NCI-H2107 treated with DMSO at 0.1 percent for 48 hours (cell line): ENCODE measurements around the gene MYNN.
"Not testable (repeated sequence)": the region's sequence is repeated elsewhere in the genome, so short reads cannot be mapped to it uniquely, and the experiment has no call there.

ENCODE experiments used
- DNase-seq: peaks from one replicate; lab custom pipeline; 2025; ENCODE audit not compliant: unreplicated experiment; lab: John Stamatoyannopoulos, UW

Gene MYNN

DNA sequence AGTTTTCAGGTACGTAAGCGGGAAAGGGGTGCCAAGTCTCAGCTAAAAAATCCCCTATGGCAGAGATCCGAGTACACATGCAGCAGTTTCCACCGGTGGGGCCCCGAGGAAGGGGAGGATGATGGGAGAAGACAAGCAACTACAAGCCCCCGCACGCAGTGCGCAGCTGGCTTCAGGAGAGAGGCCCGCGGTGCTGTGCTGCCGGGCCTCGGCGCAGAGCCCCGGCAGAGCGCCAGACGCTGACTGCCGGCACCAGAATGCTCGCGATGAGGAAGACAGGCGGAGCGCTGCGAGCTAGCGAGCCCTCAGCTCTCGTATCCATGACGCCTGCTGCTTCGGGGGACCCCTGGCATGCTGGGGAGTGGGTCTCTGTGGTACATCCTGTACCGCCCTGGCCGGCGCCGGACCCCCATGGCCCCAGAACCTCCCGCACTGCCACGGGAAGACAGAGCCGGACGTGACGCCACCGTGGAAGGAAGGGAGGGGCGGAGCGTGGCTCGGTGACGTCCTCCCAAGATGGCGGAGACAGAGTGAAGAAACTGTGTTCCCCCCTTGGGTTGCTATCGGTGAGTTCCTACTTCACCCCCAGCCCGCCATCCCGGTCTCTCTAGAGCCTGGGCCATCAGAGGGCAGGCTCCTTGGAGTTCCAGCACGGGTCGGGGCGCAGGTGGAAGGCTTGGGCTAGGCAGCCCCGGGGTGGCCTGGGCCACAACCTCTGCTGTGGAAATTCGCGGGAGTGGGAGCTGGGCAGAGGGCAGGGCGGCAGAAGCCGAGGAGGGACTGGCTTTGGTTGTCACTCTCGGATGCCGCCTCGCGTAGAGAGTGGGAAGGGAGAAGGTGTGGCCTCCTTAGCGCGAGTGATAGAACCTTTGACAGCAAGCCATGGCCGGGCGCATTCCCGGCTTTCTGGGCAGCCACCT is at the start of gene MYNN:
MYNN (plus strand) TSS at position 500 of the 920 bp plus-strand sequence. CDS start 900 bp downstream, outside the sequence.
- peak; percentile 90 for DNase-seq

DNA sequence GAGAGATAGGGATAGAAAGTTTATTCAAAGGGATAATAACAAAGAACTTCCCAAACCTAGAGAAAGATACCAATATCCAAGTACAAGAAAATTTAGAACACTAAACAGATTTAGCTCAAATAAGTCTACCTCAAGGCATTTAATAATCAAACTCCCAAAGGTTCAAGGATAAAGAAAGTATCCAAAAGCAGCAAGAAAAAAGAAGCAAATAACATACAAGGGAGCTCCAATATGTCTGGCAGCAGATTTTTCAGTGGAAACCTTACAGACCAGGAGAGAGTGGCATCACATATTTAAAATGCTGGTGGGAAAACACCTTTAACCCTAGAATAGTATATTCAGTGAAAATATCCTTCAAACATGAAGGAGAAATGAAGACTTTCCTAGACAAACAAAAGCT is 41.3 kb upstream of the MYNN start:
- not testable (repeated sequence) for DNase-seq

DNA sequence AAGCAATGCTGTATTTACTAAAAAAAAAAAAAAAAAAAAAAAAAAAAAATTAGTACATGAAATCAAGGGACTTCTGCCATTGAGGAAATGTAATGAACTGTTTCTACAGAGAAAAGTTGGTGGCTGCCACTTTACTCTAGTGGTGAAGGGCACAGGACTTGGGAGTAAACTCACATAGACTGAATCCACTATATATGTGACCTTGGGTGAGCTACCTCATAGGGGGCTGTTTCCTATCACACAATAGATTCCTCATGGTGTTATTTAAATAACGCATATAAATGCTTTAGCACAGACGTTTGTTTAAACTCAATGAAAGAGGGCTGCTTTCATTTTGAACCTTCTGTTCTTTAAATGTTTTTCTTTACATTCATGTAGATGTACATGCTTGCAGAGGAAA is 34.1 kb upstream of the MYNN start:
- DNase-seq = no peak

DNA sequence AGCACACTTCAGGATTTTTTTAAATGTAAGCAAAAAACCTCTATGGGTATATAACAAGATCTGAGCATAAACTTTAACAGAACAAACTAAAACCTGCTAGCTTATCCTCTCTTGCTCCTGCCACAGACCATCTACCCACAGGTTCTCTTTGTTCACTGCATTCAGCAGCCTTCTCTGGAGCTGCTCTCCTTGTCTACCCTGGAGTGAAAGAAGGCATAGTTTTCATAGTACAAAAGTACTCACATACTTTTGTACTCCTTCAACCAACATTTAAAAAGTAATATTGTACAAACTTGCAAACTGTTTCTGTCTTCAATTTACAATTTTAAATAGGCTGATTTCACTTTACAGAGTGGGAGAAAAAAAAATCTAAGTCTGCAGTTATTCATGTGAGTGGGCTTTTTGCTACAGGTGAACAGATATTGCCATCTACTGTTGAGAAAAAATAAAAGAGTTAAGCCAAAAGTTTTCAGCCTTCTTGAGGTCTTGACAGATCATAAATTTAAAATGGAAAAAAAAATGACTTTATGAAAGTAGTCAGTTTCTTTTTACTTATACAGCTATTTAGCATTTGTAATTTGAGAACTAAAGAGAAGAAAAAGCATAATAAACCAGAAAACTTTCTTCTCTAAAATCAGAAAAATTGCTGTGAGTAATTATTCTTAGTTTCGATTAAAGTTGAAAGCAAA is 28.7 kb upstream of the MYNN start:
- DNase-seq = peak; percentile 80

DNA sequence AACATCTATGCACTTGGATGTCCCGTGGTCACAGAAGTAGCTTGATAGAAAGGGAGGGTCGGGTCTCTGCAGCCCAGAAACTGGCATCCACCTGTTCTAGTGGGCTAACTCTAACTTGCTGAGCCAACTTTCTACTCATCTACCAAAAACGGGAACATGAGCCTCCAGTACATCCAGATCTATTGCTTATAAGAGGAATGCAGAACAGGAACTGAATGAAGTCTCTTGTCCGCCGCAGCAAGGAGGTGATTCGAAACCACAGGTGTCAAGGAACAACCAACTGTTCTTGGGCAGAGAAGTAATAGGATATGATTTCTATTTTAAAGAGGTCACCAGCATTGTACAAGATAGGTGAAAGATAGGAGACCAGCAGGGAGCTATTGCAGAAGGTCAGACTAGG is 26.3 kb upstream of the MYNN start:
- DNase-seq = no peak

DNA sequence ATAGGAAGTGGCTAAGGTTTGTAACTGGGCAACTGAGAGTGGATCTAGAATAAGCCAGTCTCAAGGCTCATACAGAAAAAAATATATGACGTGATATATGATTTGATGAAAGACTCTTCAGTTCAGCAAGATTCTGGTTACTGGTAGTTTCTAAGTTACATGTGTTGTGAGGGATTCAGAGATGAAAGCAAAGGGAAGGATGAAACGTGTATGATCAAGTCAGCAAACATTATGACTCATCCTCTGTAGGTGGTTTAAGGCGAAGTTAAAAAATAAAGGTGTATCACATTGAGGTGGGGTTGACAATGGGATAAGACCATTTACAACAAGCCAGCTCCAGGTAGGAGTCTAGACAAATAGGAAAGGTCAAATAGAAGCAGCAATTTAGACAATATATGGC is 24.5 kb upstream of the MYNN start:
- no peak for DNase-seq

DNA sequence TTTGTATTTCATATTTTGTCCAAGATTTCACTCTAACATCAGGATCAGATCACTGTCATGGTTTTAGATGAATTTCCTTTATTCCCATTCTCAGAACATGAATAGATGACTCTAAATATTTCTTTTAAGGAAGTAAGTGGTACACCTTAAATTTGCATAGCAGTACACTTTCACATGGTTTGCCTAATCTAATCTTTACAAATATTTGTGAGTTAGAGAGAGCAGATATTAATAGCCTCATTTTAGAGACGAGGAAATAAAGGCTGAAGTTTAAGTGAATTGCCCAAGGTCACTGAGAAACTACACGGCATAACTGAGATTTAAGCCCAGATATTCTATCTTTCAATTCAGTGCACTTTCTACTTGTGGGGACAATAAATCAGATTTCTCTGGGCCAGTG is 22.5 kb upstream of the MYNN start:
- no peak for DNase-seq

DNA sequence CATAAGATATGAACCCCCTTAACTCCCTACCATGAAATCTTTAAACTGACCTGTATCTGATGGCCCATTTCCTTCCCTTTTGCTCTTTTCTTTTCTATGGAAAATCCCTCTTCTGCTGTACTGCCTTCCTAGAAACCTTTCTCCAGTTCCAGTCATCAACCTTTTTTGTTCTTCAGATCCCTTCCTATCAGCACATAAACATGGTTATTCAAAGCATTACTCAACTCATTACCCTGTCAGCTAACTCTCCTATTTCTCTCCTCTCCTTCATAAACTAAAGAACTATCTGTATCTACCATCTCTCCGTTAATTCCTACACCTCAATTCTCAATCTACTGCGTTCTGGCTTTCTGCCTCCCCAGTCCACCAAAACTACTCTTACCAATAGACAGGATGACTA is 21.3 kb upstream of the MYNN start:
- DNase-seq = no peak

DNA sequence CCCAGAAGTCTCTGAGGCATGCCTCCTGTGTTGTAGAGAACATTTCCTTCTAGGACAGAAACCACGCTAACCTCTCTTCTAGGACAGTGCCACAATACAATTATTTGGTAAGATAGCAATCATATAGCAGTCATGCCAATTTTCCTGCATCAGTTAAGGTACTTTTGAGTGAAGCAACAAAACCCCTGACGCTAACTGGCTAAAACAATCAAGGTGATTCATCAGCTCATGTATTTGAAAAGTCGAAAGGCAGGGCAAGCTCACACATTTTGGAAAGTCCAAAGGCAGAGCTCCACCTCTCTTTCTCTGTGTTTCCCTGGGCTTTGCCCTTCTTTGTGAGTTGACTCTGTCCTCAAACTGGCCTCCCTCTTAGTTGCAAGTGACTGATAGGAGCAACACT is 18.5 kb upstream of the MYNN start:
- no peak for DNase-seq

DNA sequence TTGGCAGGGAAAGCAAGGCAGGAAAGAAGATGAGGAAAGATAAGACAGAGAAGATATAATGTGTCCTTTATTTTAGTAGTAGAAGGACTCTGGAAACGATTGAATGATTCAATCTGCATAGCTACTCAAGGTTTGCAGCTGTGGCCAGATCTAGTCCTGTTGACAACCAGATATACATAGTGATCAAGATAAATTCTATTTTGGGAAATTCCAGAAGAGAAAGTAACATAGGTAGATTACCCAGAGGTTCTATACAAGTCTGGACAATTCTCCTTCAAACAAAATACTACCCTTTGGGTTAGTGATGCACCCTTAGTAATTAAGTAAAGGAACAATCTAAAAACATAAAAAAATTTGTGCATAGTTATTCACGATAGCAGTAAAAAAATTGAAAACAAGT is 17.7 kb upstream of the MYNN start:
- DNase-seq = no peak

DNA sequence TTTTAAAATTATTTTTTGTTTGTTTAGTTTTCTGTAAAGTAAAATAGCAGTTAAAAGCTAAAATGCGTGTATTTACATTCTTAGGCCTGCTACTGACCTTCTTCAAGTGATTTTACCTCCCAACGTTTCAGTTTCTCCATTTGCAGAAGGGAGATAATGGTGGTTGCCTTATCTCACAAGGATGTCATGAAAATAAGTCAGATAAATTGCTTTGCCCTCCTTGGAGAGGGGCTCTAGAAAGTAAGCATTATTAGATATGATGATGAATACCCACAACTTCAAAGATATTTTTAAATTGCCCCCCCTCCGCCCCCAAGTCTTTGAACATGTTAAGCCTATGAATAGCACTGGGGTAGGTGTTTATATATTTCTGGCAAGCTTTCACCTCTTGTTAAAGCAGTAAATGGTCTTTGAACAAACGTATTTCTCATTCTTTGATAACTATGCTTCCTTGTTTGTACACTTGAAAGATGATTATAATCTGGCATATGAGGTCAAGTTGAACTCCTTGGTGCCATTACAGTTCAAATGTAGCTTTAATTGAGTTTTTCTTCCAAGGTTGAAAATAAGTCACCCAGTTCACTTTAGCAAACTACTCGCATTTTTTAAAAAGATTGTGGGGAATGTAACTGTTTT is 14.7 kb upstream of the MYNN start:
- DNase-seq = no peak

DNA sequence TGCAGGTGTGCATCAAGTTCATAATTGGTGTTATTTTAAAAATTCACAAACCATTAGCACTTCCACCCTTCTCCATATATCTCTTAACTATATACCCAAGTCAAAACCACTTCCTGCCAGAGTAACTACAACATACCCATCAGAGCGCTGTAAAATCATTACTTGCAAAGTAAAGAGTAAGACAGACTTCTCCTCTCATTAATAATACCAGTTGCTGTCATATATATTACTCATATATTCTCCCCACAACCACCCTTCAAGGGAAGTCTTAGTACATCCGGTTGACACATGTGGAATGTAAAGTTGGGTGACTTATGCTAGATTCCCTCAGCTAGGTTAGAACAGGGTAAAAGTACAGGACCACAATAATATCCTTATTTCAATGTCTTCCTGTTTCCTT is 13.9 kb upstream of the MYNN start:
- DNase-seq = no peak

DNA sequence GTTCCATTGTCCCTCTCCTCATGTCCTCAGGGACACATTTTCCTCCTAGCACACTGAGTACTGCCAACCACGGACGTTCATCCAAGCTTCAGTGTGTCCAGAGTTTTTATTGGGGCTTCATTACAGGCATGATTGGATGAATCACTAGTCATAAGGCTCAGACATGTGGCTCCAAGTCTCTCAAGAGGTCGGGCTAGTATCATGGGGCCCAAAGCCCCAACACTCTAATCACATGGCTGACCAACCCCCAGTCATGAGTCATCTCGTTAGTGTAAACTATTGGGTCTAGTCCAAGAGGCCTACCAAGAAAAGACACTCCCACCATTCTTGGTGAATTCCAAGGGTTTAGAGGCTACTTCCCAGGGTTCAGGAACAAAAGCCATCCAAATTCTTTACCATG is 12.7 kb upstream of the MYNN start:
- DNase-seq = no peak

DNA sequence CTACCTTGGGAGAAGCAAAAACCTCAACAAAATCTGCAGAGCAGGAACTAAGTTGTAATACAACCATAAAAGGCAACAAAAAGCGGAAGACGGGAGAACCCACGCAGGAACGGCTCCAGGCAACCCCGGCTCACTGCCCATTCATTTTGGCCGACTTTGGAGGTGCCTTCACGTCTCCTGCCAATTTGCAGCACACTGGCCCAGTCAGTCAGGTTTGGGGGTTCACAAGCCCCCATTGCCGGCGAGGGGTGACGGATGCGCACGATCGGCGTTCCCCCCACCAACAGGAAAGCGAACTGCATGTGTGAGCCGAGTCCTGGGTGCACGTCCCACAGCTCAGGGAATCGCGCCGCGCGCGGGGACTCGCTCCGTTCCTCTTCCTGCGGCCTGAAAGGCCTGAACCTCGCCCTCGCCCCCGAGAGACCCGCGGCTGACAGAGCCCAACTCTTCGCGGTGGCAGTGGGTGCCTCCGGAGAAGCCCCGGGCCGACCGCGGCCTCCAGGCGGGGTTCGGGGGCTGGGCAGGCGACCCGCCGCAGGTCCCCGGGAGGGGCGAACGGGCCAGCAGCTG is 8.8 kb upstream of the MYNN start:
- peak; percentile 26 for DNase-seq

DNA sequence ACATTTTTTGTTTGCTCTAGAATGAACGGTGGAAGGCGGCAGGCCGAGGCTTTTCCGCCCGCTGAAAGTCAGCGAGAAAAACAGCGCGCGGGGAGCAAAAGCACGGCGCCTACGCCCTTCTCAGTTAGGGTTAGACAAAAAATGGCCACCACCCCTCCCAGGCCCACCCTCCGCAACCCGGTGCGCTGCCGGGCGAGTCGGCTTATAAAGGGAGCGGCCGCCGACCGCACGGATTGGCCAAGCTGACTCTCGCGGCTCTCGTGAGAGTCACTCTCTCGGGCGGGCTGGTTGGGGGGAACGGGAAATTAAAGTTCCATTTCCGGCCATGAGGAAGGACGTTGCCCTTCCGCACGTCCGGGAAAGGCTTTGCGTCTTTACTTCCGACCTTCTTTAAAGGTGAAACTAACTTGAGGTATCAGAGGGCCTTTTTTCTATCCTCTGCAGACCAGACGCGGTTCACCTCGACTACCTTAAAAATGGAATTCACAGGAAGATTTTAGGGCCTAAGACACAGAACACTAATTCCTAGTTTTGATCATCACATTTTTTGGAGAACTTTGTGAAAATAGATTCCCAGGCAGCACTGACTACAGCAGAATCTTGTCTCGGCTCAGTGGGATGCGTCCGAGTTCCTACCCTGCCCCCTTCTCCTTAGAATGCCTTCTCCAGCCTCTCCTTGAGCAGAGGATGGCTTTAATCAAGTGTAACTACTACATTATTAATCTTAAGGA is 8.1 kb upstream of the MYNN start, which contains the start of gene TERC:
TERC (minus strand) TSS at position 179 of the 731 bp plus-strand sequence.
- peak; percentile 92 for DNase-seq

DNA sequence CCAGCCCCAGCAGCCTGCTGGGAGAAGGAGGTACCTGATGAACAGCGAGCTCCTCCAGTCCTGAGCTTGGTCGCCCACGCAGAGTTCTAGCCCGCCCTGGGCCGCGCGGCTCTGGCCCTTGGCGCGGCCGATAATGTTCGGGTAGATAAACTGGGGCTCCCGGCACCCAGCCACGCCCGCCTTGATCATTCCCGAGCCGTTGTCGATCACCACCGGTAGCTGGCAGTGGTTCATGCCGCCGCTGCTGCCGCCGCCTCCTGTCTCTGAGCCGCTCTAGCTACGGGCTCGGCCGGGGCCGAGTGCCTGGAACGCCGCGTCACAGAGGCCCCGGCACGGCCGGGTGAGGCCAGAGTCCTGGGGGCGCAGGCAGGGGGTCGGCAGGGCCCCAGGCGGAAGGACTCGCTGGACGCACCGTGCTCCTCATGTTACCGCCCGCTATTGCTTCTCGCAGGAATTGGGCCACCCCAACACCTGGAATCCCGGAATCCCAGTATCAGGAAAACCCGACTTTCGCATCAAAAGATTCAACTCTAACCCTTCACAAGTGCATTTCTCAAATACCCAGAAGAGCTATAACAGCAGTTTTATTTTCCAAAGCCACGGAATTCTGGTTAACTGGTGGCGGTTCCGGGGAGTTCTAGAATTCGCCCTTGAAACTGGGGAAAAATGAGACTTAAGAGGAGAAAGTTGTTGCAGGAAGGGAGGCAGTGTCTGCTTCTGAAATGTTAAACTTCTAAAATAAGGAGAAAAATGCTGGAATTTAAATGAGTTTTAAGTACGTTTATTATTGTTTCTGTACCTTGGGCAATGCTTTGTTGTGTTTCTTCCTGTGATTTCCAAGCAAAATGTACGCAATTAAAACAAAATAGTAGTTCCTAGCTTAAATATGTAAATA is 3.7 kb upstream of the MYNN start, which contains the start of gene ACTRT3:
ACTRT3 (minus strand) TSS at position 275 of the 895 bp plus-strand sequence; CDS start at position 234, 41 bp downstream.
- DNase-seq = peak; percentile 64

DNA sequence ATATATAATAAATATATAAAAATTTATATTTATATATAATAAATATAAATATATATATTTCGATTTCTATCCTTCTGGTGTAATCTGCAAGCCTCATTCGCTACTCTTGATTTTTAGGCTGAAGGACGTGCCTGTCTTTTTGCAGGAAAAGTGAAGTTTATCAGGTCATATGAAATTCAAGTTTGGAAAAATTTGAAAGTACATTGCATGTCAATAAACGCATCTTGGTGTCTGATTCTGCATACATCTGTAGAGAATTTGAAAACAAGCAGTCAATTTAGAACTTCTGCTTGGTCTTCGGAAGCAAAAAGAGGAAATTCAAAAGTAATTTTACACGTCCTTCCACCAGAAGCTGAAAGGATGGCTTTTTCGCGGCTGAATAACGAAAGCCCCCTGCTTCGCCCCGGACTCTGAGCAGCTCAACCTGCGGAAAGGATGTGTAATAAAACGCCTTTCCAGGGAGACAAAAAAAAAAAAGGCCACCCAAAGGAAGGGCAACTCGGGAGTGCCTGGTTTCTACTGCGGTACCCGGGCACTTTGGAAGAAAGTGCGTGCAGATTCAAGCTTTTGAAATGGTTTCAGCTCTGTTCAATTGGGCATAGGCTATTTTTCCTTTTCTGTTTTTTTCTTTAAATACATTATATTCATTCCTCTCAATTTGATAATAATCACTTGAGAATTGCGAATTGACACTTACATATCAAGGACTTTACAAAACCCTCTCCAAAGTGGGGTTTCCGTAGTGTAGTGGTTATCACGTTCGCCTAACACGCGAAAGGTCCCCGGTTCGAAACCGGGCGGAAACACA is 1.5 kb upstream of the MYNN start:
- DNase-seq = peak; percentile 94

DNA sequence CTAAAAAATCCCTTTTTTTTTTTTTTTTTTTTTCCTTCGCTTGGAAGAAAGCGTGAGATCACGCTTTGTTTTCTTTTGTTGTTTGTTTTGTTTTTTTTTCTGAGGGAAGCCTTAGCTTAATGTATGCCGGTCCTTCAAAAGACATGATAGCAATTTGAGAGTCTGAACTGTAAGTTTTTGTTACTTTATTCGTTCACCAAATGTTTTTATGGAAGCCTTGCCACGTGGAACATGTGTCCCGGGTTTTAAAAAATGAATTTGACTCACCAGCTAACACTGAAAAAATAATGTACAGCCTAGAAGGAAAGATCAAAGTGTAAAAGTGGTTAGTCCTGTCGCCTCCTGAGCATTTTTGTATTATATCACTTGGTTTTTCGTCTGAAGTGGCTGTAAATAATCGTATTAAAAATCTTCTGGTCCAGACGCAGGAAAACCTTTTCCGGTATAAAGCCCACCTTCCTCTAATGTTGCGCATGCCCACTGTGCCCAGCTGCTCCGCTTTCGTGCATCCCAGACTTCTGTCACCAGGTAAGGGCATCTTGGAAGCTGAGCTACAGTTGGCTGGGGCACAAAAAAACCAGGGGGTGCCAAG is 795 bp upstream of the MYNN start:
- DNase-seq = peak; percentile 98
